ENCODE results near the gene C1QTNF9. TPM values are rescaled to one million over a fixed set of nuclear protein-coding genes. Genes with fewer than 3 reads are reported as not detected.

C1QTNF9 gene
- total and polyA plus RNA-seq, 2 donors (not counting 3 experiments of a cell fraction or from before 2014, with no cell fraction given), result not detected

DNA sequence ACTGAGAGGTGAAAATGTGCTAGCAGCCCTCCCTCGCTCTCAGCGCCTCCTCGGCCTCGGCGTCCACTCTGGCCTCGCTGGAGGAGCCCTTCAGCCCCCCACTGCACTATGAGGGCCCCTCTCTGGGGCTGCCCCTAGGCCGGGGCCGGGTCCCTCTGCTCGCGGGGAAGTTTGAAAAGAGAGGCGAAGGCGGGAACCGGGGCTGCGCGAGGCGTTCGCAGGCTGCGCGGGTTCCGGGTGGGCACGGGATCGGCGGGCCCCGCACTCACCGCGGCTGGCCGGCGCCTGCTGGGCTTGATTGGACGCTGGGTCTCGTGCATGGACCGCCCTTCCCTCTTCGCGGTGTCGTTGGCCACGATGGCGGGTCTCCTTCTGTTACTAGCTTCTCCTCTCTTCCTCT lies 29.3 kb downstream of the C1QTNF9 start:
- DNase-seq (ENCODE audit: low read depth, low spot score), result no peak
- intact Hi-C loops (cut with micrococcal nuclease) (no loop called here), dilution Hi-C loops (cut with MboI; ENCODE audit: extremely low pct_ligation_motif_present, low sequenced_read_pairs) (no loop called here)
- FAIRE-seq, result no peak
- no peaks in the 10 kb centered on the region for H3K9me1 ChIP-seq (replicated peaks; ENCODE audit: control insufficient read depth, extremely low read depth, insufficient read depth, low read length)
- TF ChIP-seq POLR2A (IDR thresholded peaks at IDR 0.05; ENCODE audit: low read depth, low read length), result no peak
- TF ChIP-seq JUN (IDR thresholded peaks at IDR 0.05; ENCODE audit: borderline replicate concordance, insufficient read depth, insufficient read length, low read depth), result no peak
- TF ChIP-seq MYC (IDR thresholded peaks at IDR 0.05; ENCODE audit: low read depth, low read length), result no peak
- no peak for TF ChIP-seq EZH2 (IDR thresholded peaks at IDR 0.05; ENCODE audit: borderline replicate concordance, low read depth, low read length, severe bottlenecking)
- TF ChIP-seq FOS (IDR thresholded peaks at IDR 0.05; ENCODE audit: borderline replicate concordance, insufficient read depth, low read length), result no peak
- no peak for TF ChIP-seq GATA2 (IDR thresholded peaks at IDR 0.05; ENCODE audit: insufficient read depth, insufficient read length, low read depth, low read length)
- TF ChIP-seq, protein P1, sequence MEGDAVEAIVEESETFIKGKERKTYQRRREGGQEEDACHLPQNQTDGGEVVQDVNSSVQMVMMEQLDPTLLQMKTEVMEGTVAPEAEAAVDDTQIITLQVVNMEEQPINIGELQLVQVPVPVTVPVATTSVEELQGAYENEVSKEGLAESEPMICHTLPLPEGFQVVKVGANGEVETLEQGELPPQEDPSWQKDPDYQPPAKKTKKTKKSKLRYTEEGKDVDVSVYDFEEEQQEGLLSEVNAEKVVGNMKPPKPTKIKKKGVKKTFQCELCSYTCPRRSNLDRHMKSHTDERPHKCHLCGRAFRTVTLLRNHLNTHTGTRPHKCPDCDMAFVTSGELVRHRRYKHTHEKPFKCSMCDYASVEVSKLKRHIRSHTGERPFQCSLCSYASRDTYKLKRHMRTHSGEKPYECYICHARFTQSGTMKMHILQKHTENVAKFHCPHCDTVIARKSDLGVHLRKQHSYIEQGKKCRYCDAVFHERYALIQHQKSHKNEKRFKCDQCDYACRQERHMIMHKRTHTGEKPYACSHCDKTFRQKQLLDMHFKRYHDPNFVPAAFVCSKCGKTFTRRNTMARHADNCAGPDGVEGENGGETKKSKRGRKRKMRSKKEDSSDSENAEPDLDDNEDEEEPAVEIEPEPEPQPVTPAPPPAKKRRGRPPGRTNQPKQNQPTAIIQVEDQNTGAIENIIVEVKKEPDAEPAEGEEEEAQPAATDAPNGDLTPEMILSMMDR (IDR thresholded peaks at IDR 0.05; ENCODE audit: extremely low read depth in 1 of 2, insufficient read depth in 1 of 2, low read depth in 1 of 2, low read length in 2 of 2), result no peak
- TF ChIP-seq, protein P2, sequence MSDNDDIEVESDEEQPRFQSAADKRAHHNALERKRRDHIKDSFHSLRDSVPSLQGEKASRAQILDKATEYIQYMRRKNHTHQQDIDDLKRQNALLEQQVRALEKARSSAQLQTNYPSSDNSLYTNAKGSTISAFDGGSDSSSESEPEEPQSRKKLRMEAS (IDR thresholded peaks at IDR 0.05; ENCODE audit: insufficient read depth, insufficient read length), result no peak
- TF ChIP-seq POLR2AphosphoS5 (IDR thresholded peaks at IDR 0.05; ENCODE audit: insufficient read depth, low read depth, low read length), result no peak
- no peak overlapping the region for H2AFZ ChIP-seq (ENCODE audit: low read depth, low read length)
- no peak overlapping the region for H3K4me3 ChIP-seq (replicated peaks in 1 of 3; ENCODE audit: insufficient read depth in 1 of 3, low read depth in 1 of 3, low read length in 3 of 3)
- H3K27ac ChIP-seq (ENCODE audit: insufficient read depth, low read depth, low read length), result no peak overlapping the region
- no peak overlapping the region for H3K4me2 ChIP-seq (ENCODE audit: insufficient read depth, low read length)
- ChIA-PET CTCF (no interaction called here), POLR2A (no interaction called here)
- H3K9ac ChIP-seq (replicated peaks; ENCODE audit: extremely low read depth, insufficient read depth, low read length), result no peak overlapping the region
- H3K4me1 ChIP-seq (ENCODE audit: control insufficient read depth, extremely low read depth, insufficient read depth, low read length), result no peaks in the 10 kb centered on the region
- BruUV-seq (replicated peaks), result no TSS peak
- no peaks in the 10 kb centered on the region for H3K9me3 ChIP-seq (replicated peaks; ENCODE audit: control insufficient read depth, insufficient read depth, low read length)
- H3K79me2 ChIP-seq (ENCODE audit: control insufficient read depth, insufficient read depth, low read length), result no peaks in the 10 kb centered on the region
- H4K20me1 ChIP-seq (replicated peaks; ENCODE audit: control insufficient read depth, extremely low read depth, insufficient read depth, low read length), result no peaks in the 10 kb centered on the region
- no peaks in the 10 kb centered on the region for H3K36me3 ChIP-seq (ENCODE audit: control insufficient read depth in 2 of 2, extremely low read depth in 1 of 2, insufficient read depth in 2 of 2, low read length in 2 of 2)
- H3K27me3 ChIP-seq (ENCODE audit: control insufficient read depth in 2 of 2, insufficient read depth in 2 of 2, low read length in 2 of 2), result peaks cover 0 to 3% of the 10 kb centered on the region in 2 experiments
